ENCODE measurements around the gene MTMR6. TPM values are rescaled to one million over a fixed set of nuclear protein-coding genes. Genes with fewer than 3 reads are reported as not detected.
A peak's percentile ranks its signal among the peaks of the same experiment; 100 is the strongest.

Gene MTMR6
- total RNA-seq, 1 donor from 2014 or later: 21.2 TPM

GRCh38 chr13:25292301-25292700, 5.0 kb upstream of the MTMR6 start:
- Mint-ChIP-seq H3K4me3 (ENCODE audit: unreplicated experiment) (no peak overlapping the region), H3K27me3 (ENCODE audit: unreplicated experiment) (peaks cover 3% of the 10 kb centered on the region), H3K27ac (ENCODE audit: unreplicated experiment) (no peak overlapping the region), H3K36me3 (ENCODE audit: low read depth, unreplicated experiment) (no peaks in the 10 kb centered on the region), H3K4me1 (ENCODE audit: unreplicated experiment) (peaks cover 3% of the 10 kb centered on the region), H3K9me3 (ENCODE audit: unreplicated experiment) (no peaks in the 10 kb centered on the region)
- DNase-seq (ENCODE audit: low spot score): no peak
- TF ChIP-seq CTCF (IDR thresholded peaks at IDR 0.05; ENCODE audit: unreplicated experiment): no peak

- peaks cover 4% of the 10 kb centered on the region for H3K27me3 Mint-ChIP-seq (ENCODE audit: unreplicated experiment)
- H3K27ac Mint-ChIP-seq (ENCODE audit: unreplicated experiment): no peak overlapping the region
- TF ChIP-seq CTCF (IDR thresholded peaks at IDR 0.05; ENCODE audit: unreplicated experiment): no peak
- H3K9me3 Mint-ChIP-seq (ENCODE audit: unreplicated experiment): no peaks in the 10 kb centered on the region
- H3K36me3 Mint-ChIP-seq (ENCODE audit: low read depth, unreplicated experiment): no peaks in the 10 kb centered on the region
- H3K4me1 Mint-ChIP-seq (ENCODE audit: unreplicated experiment): peaks cover 3% of the 10 kb centered on the region
- no peak for DNase-seq (ENCODE audit: low spot score)
- no peak overlapping the region for H3K4me3 Mint-ChIP-seq (ENCODE audit: unreplicated experiment)
These were observed 4.4 kb upstream of the MTMR6 start for GRCh38 chr13:25291691-25292090.

DNA sequence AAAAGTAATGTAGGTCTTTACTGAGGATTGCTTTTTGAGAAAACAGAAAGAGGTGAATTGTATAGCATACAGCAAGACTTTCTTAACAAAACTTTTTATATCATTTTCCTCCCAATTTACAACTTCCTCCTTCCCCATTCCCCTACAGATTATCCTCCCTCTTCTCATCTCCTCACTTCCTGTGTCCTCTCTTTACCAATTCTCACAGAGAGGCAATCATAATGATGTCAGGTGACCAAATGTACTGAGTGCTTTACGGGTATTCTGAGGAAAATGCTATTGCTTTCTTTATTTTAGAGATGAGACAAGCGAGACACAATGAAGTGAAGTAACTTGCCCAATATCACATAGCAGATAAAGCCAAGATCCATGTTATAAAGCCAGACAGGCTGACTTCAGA, 1.7 kb upstream of the MTMR6 start:
- no peak overlapping the region for H3K4me3 Mint-ChIP-seq (ENCODE audit: unreplicated experiment)
- H3K27ac Mint-ChIP-seq (ENCODE audit: unreplicated experiment): no peak overlapping the region
- peaks cover 8% of the 10 kb centered on the region for H3K4me1 Mint-ChIP-seq (ENCODE audit: unreplicated experiment)

DNA sequence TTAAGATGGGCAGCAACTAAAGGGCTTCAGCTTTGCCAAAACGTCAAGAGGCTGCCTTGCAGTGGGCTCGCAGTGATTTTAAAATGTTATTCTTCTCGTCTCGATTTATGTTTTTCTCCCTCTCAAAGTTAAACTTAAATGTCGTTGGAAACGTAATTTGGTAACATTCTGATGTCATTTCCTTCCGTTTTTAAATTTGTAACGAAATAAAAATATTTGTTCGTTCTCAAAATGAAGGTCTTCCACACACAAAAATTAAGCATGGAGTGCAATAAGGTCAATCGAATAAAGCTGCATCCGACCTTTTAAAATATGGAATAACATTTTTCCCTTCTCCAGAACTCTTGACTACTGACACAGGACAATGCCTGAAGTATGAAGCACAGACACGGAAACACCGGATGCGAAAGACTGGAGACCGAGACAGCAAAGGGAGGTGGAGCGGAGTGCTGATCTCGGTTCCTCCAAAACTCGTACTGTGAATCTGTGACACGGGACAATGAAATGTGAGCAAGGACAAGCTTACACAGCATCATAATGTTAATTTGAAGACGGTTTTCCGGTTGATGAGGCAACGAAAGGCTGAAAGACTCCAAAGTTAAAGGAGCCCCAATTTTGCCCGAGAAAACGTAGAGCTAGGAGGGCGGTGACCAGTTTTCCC, 850 bp downstream of the MTMR6 start:
- Mint-ChIP-seq H3K4me1 (ENCODE audit: unreplicated experiment) (peaks cover 22% of the 10 kb centered on the region), H3K36me3 (ENCODE audit: low read depth, unreplicated experiment) (peaks cover 5% of the 10 kb centered on the region), H3K4me3 (ENCODE audit: unreplicated experiment) (peak overlapping the region; percentile 98), H3K27me3 (ENCODE audit: unreplicated experiment) (peaks cover 8% of the 10 kb centered on the region), H3K27ac (ENCODE audit: unreplicated experiment) (peak overlapping the region; percentile 99), H3K9me3 (ENCODE audit: unreplicated experiment) (no peaks in the 10 kb centered on the region)
- DNase-seq (ENCODE audit: low spot score): peak; percentile 37
- TF ChIP-seq CTCF (IDR thresholded peaks at IDR 0.05; ENCODE audit: unreplicated experiment): no peak

More for the DNA sequence above, 1.7 kb upstream of the MTMR6 start:
- Mint-ChIP-seq H3K27me3 (ENCODE audit: unreplicated experiment) (peaks cover 8% of the 10 kb centered on the region), H3K36me3 (ENCODE audit: low read depth, unreplicated experiment) (peaks cover 5% of the 10 kb centered on the region), H3K9me3 (ENCODE audit: unreplicated experiment) (no peaks in the 10 kb centered on the region)
- no peak for DNase-seq (ENCODE audit: low spot score)
- TF ChIP-seq CTCF (IDR thresholded peaks at IDR 0.05; ENCODE audit: unreplicated experiment): no peak

DNA sequence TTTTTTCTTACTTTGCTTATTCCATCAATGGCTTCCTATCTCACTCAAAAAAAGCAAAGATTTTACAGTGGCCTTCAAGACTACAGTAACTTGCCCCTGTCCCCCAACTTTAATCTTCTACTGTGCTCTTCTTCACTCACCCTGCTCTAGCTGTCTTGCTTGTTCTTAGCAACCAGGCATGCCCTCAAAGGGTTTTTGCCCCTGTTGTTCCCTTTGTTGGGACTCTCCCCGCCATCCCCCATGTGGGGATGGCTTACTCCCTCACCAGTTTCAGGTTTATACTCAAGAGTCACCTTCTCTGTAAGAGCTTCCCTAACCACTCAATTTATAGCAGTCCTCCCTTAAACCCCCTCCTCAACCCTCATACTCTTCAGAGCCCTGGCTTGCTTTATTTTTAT, 5.4 kb downstream of the MTMR6 start:
- H3K4me1 Mint-ChIP-seq (ENCODE audit: unreplicated experiment): peaks cover 34% of the 10 kb centered on the region

More for the DNA sequence above, 5.4 kb downstream of the MTMR6 start:
- peak overlapping the region; percentile 11 for H3K4me3 Mint-ChIP-seq (ENCODE audit: unreplicated experiment)
- no peak for DNase-seq (ENCODE audit: low spot score)
- no peak for TF ChIP-seq CTCF (IDR thresholded peaks at IDR 0.05; ENCODE audit: unreplicated experiment)
- peaks cover 8% of the 10 kb centered on the region for H3K27me3 Mint-ChIP-seq (ENCODE audit: unreplicated experiment)
- H3K27ac Mint-ChIP-seq (ENCODE audit: unreplicated experiment): peak overlapping the region; percentile 64
- H3K9me3 Mint-ChIP-seq (ENCODE audit: unreplicated experiment): no peaks in the 10 kb centered on the region
- peaks cover 8% of the 10 kb centered on the region for H3K36me3 Mint-ChIP-seq (ENCODE audit: low read depth, unreplicated experiment)
